PFSK-1 (cell line): ENCODE data around the gene EGR2.

Experiments
- POLR2AphosphoS5 ChIP-seq: IDR thresholded peaks from 2 replicates; pipeline ENCODE4 v1.6.1; 2012; ENCODE audit warnings: low read depth, mild to moderate bottlenecking, control low read depth, low read length, moderate library complexity
- REST ChIP-seq, 2 experiments: IDR thresholded peaks; 2 replicates each; pipeline versions ENCODE4 v1.6.1 to v1.8.0; 2011 to 2012; ENCODE audit warnings: low read depth in 2 of 2, low read length in 2 of 2, control low read depth in 1 of 2, inconsistent platforms in 1 of 2, mild to moderate bottlenecking in 1 of 2, moderate library complexity in 1 of 2; ENCODE audit not compliant: insufficient read depth in 1 of 2
- SIN3A ChIP-seq: IDR thresholded peaks from 2 replicates; pipeline ENCODE4 v1.6.1; 2012; ENCODE audit warnings: mild to moderate bottlenecking, low read length, moderate library complexity, borderline replicate concordance; ENCODE audit not compliant: insufficient read depth
- TAF1 ChIP-seq: IDR thresholded peaks from 2 replicates; pipeline ENCODE4 v1.6.1; 2012; ENCODE audit warnings: low read length, control low read depth, borderline replicate concordance; ENCODE audit not compliant: insufficient read depth

- TF ChIP-seq POLR2AphosphoS5 (no peak), REST (IDR thresholded peaks at IDR 0.05; ENCODE audit: insufficient read depth in 1 of 2, low read depth in 2 of 2, low read length in 2 of 2) (no peak), TAF1 (no peak), SIN3A (no peak)
Observed at GRCh38 chr10:62839590-62839989, 23.4 kb upstream of the EGR2 start.
